GM19328 (cell line): ENCODE data around the gene BHLHA9.
"Not testable (repeated sequence)": the region's sequence is repeated elsewhere in the genome, so short reads cannot be mapped to it uniquely, and the experiment has no call there.

ENCODE experiments used
- ATAC-seq: cut with Tn5 transposase; IDR thresholded peaks from one replicate; pipeline ENCODE4 v1.9.1; 2021; ENCODE audit warnings: mild to moderate bottlenecking, moderate library complexity; ENCODE audit not compliant: unreplicated experiment

The BHLHA9 gene

GRCh38 chr17:1270210-1271029, at the start of gene BHLHA9:
Gene BHLHA9, plus strand, starts transcription at chr17:1270444. Its CDS starts 120 bp downstream, at chr17:1270564.
- no peak for ATAC-seq

DNA sequence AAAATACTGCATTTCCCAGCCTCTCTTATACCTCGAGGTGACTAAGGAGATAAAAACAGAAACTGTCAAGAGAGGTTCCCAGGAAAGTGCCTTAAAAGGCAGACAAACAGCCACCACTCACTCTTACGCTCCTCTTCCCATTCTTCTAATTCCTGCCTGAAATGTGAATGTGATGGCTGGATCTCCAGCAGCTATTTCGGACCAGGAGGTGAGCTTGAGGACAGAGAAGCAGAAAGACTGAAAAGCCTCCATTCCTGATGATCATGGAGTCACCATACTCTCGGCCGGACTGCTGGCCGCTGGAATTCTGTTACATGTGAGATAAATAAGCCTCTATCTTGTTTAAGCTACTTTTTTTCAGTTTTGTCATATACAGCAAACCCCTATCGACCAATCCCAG, 49.0 kb upstream of the BHLHA9 start:
- ATAC-seq, result no peak

DNA sequence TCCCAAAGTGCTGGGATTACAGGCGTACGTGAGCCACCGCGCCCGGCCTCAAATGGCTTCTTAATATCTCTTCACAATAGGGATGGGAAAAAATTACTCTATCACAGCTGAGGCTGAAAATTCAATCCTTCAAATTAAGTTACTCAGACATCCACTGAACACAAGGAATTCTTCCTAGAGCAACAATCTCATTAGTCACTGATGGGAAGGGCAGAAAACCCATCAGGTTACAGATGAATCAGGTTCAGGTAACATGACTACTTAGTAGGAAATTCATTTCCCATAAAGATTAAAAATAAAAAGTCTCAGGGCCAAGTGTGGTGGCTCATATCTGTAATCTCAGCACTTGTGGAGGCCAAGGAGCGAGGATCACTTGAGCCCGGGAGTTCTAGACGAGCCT, 47.9 kb upstream of the BHLHA9 start:
- ATAC-seq, result no peak

GRCh38 chr17:1223662-1224061, 46.6 kb upstream of the BHLHA9 start:
- ATAC-seq, result no peak

- no peak for ATAC-seq
Observed at GRCh38 chr17:1224330-1224729, 45.9 kb upstream of the BHLHA9 start.

DNA sequence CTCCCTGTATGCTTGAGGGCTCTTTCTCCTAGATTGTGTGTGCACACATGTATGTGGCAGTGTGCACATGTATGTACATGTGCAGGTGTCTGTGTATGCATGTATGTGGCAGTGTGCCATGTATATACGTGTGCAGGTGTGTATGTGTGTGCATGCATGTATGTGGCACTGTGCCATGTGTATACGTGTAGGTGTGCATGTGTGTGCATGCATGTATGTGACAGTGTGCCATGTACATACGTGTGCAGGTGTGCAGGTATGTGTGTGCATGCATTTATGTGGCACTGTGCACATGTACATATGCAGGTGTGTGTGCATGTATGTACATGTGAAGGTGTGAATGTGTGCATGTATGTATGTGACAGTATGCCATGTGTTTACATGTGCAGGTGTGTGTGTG, 43.9 kb upstream of the BHLHA9 start:
- ATAC-seq, result no peak

GRCh38 chr17:1227365-1227764, 42.9 kb upstream of the BHLHA9 start:
- no peak for ATAC-seq

GRCh38 chr17:1227917-1228780, 42.1 kb upstream of the BHLHA9 start:
- ATAC-seq, result no peak

- peak; percentile 19 for ATAC-seq
Observed at GRCh38 chr17:1228781-1229348, 41.4 kb upstream of the BHLHA9 start.

- peak; percentile 43 for ATAC-seq
Observed at GRCh38 chr17:1229349-1229899, 40.8 kb upstream of the BHLHA9 start.

DNA sequence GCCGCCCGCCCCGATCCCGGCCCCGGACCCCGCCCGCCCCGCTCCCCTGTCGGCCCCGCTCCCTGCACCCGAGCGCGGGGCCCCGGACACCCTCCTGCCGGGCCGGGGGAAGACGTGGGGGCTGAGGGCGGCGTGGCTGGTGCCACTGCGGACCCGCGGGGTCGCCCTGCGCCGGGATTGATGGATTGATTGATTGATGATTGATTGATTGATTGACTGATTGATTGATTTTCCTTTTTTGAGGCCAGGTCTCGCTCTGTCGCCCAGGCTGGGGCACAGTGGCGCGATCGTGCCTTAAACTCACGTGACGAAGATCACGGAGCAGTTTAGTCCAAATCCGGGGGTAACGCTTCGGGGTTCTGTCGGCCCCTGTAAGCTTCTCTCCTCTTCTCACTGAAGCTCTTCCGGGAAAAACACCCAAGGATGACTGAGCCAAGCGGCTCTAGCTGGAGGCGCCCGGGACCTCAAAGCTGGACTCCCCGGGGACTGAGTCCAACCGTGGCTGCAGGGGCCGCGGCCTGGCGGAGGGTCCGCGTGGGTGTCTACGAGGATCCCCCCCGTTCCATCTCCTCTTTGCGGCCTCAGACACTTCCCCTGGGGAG, 40.2 kb upstream of the BHLHA9 start:
- no peak for ATAC-seq

- no peak for ATAC-seq
Observed at GRCh38 chr17:1231456-1231855, 38.8 kb upstream of the BHLHA9 start.

GRCh38 chr17:1232331-1232730, 37.9 kb upstream of the BHLHA9 start:
- no peak for ATAC-seq

DNA sequence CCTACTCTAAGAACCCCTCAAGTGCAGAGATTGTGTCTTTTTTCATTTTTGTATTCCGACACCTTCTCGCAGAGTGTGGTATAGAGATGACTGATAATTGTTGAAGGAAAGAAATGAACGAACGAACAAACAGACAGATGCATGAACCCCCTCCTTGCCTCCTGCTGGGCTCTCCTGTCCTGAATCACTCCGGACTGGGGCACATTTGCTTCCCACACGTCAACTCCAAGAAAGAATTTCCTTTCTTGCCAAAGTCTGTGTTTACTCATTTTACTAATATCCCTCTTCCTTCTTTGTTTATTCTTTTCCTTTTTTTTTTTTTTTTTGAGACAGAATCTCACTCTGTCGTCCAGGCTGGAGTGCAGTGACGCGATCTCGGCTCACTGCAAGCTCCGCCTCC, 37.5 kb upstream of the BHLHA9 start:
- ATAC-seq, result no peak

- ATAC-seq, result no peak
Observed at GRCh38 chr17:1234455-1234854, 35.8 kb upstream of the BHLHA9 start.

GRCh38 chr17:1237471-1237870, 32.8 kb upstream of the BHLHA9 start:
- ATAC-seq, result no peak

GRCh38 chr17:1239210-1239609, 31.0 kb upstream of the BHLHA9 start:
- no peak for ATAC-seq

DNA sequence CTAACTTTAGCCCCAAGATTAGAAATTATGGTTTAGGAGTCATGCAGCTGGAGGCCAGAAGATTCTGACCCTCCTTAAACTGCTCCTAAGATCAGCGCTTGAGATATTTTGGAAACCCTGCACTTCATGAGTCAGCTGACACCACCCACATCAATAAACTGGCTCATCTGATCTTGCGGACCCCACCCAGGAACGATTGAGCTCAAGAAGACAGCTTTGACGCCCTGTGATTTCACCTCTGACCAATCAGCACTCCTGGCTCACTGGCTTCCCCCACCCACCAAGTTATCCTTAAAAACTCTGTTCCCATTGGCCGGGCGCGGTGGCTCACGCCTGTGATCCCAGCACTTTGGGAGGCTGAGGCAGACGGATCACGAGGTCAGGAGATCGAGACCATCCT, 29.8 kb upstream of the BHLHA9 start:
- ATAC-seq, result not testable (repeated sequence)

GRCh38 chr17:1241929-1242328, 28.3 kb upstream of the BHLHA9 start:
- no peak for ATAC-seq

GRCh38 chr17:1244606-1245012, 25.6 kb upstream of the BHLHA9 start:
- no peak for ATAC-seq
